GM21515 (cell line): ENCODE measurements around the gene LRPAP1.
"Not testable (repeated sequence)": the region's sequence is repeated elsewhere in the genome, so short reads cannot be mapped to it uniquely, and the experiment has no call there.

Experiments
- ATAC-seq: cut with Tn5 transposase; IDR thresholded peaks from one replicate; pipeline ENCODE4 v1.9.1; 2021; ENCODE audit not compliant: unreplicated experiment

Gene LRPAP1

GRCh38 chr4:3463556-3464348, 68.5 kb downstream of the LRPAP1 start:
- ATAC-seq = no peak

- no peak for ATAC-seq
Observed at GRCh38 chr4:3462790-3463415, 69.3 kb downstream of the LRPAP1 start, which contains the start of gene DOK7. Gene DOK7, plus strand, starts transcription at chr4:3463306. Its CDS starts 70 bp downstream, at chr4:3463376.

GRCh38 chr4:3462321-3462789, 69.9 kb downstream of the LRPAP1 start:
- ATAC-seq = no peak

GRCh38 chr4:3461515-3462291, 70.5 kb downstream of the LRPAP1 start:
- no peak for ATAC-seq

- no peak for ATAC-seq
Observed at GRCh38 chr4:3460926-3461325, 71.3 kb downstream of the LRPAP1 start.

GRCh38 chr4:3459156-3459555, 73.1 kb downstream of the LRPAP1 start:
- ATAC-seq = not testable (repeated sequence)

- ATAC-seq = no peak
Observed at GRCh38 chr4:3458371-3458770, 73.9 kb downstream of the LRPAP1 start.

- not testable (repeated sequence) for ATAC-seq
Observed at GRCh38 chr4:3455596-3455995, 76.6 kb downstream of the LRPAP1 start.
